K562 (cell line): ENCODE measurements around the gene RPL7A. TPM values are rescaled to one million over a fixed set of nuclear protein-coding genes. Genes with fewer than 3 reads are reported as not detected.

Experiments
- PML ChIP-seq: IDR thresholded peaks from 2 replicates; pipeline ENCODE4 v1.6.1; 2012; ENCODE audit warnings: low read length, inconsistent platforms
- SIN3A ChIP-seq, 2 experiments: fragments of 150-350 bp in 1 of 2; IDR thresholded peaks; 2 replicates each; pipeline ENCODE4 v1.6.1; 2011 to 2016; ENCODE audit warnings: borderline replicate concordance in 2 of 2, low read depth in 2 of 2, low read length in 2 of 2, mild to moderate bottlenecking in 2 of 2, moderate library complexity in 2 of 2; ENCODE audit not compliant: control insufficient read depth in 1 of 2
- TARDBP ChIP-seq: fragments of 450-650 bp; IDR thresholded peaks from 2 replicates; pipeline ENCODE4 v1.6.1; 2016
- ZFX ChIP-seq: sonication (generic); formaldehyde crosslinking; IDR thresholded peaks from 2 replicates; pipeline ENCODE4 v1.8.0; 2022; ENCODE audit warnings: mild to moderate bottlenecking, missing genetic modification reagents, moderate library complexity
- ZNF224 ChIP-seq: sonication (generic); formaldehyde crosslinking; IDR thresholded peaks from 2 replicates; pipeline ENCODE4 v1.8.0; 2022; ENCODE audit warnings: mild to moderate bottlenecking, missing genetic modification reagents
- ZNF232 ChIP-seq: sonication (generic); formaldehyde crosslinking; IDR thresholded peaks from 2 replicates; pipeline ENCODE4 v1.8.0; 2022; ENCODE audit warnings: mild to moderate bottlenecking, missing genetic modification reagents
- polyA plus RNA-seq, 8 experiments: library from polyadenylated mRNA; depleted of rRNA in 4 of 8; stranded (reverse) in 5 of 8; unstranded in 3 of 8; fragments of >200 nt; fragmentation: Nextera tagmentation in 2 of 8; fragmentation: Illumina TruSeq in 1 of 8; extraction: Ambion mirVana in 2 of 8; extraction: Trizol in 1 of 8; gene quantifications; 2 replicates each; pipeline versions ENCODE4 v1.2.1 to v1.2.3, GENCODE V29; 2011 to 2014; ENCODE audit warnings: inconsistent platforms in 1 of 8, missing spikeins in 1 of 8
- total RNA-seq, 7 experiments: library from RNA; depleted of rRNA in 6 of 7; stranded (reverse); fragments of >200 nt in 6 of 7; fragmentation: Illumina TruSeq in 2 of 7; extraction: Trizol in 2 of 7; gene quantifications; 2 replicates each; pipeline versions ENCODE4 v1.2.1 to v1.2.3, GENCODE V29; 2011 to 2021; ENCODE audit warnings: low replicate concordance in 1 of 7
- TF ChIP-seq, protein P1 (sequence below): fragments of 450-650 bp; IDR thresholded peaks from 2 replicates; pipeline ENCODE4 v1.6.1; 2017; ENCODE audit warnings: antibody characterized with exemption, mild to moderate bottlenecking
- TF ChIP-seq, protein P2 (sequence below), 2 experiments: fragments of 250-450 bp in 1 of 2; fragments of 450-650 bp in 1 of 2; sonication (Bioruptor Pico) in 1 of 2; IDR thresholded peaks; 2 replicates each; pipeline versions ENCODE4 v1.6.1 to v1.8.0; 2016 to 2021; ENCODE audit warnings: mild to moderate bottlenecking in 2 of 2, moderate library complexity in 2 of 2, missing compliant biosample characterization in 1 of 2, missing genetic modification characterization in 1 of 2

RPL7A gene
- total and polyA plus RNA-seq, 9 of the 15 experiments (the other 6 are each of a cell fraction or from before 2014, with no cell fraction given): 1,935 to 3,760 (median 2,652) TPM

DNA sequence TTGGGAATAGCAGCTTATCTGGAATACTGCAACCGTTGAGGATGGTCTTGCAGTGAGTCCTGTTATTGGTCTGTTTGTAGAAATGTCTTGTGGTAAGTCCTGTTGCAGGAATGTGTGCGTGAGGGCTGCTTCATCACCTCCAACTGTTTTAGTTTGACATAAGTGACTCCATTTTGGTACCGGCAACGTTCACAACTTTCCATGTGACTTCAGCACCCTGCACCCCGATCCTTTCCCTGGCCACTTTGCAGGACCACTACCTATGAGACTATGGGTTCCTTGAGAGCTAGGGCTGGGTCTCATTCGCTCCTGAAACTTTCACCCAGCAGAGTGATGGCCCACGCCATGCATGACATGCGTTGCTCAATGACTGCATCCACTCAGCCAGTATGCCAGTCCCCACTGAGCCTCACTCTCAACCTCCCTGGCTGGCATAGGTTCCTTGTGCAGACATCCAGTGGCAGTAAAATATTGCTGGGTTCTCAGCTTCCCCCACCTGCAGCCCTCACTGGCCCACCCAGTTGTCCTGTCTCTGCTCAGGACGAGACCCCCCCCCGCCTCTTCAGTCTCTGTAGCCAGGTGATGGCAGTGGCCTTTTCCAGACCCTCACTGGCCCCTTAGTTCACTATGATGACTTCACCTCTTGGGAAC, 20.1 kb upstream of the RPL7A start (continued):
- TF ChIP-seq, protein P1, sequence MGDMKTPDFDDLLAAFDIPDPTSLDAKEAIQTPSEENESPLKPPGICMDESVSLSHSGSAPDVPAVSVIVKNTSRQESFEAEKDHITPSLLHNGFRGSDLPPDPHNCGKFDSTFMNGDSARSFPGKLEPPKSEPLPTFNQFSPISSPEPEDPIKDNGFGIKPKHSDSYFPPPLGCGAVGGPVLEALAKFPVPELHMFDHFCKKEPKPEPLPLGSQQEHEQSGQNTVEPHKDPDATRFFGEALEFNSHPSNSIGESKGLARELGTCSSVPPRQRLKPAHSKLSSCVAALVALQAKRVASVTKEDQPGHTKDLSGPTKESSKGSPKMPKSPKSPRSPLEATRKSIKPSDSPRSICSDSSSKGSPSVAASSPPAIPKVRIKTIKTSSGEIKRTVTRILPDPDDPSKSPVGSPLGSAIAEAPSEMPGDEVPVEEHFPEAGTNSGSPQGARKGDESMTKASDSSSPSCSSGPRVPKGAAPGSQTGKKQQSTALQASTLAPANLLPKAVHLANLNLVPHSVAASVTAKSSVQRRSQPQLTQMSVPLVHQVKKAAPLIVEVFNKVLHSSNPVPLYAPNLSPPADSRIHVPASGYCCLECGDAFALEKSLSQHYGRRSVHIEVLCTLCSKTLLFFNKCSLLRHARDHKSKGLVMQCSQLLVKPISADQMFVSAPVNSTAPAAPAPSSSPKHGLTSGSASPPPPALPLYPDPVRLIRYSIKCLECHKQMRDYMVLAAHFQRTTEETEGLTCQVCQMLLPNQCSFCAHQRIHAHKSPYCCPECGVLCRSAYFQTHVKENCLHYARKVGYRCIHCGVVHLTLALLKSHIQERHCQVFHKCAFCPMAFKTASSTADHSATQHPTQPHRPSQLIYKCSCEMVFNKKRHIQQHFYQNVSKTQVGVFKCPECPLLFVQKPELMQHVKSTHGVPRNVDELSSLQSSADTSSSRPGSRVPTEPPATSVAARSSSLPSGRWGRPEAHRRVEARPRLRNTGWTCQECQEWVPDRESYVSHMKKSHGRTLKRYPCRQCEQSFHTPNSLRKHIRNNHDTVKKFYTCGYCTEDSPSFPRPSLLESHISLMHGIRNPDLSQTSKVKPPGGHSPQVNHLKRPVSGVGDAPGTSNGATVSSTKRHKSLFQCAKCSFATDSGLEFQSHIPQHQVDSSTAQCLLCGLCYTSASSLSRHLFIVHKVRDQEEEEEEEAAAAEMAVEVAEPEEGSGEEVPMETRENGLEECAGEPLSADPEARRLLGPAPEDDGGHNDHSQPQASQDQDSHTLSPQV: 0 out of 2 replicates have a peak, but pooled peaks have one; percentile 64
- TF ChIP-seq ZFX (CRISPR knock-in tag) (no peak), ZNF232 (CRISPR knock-in tag) (no peak), TARDBP (no peak), PML (no peak), ZNF224 (CRISPR knock-in tag) (no peak), SIN3A (IDR thresholded peaks at IDR 0.05; ENCODE audit: borderline replicate concordance in 2 of 2, control insufficient read depth in 1 of 2, low read depth in 2 of 2, low read length in 2 of 2) (no peak)
- TF ChIP-seq, protein P2, sequence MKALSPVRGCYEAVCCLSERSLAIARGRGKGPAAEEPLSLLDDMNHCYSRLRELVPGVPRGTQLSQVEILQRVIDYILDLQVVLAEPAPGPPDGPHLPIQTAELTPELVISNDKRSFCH (CRISPR knock-in tag; IDR thresholded peaks at IDR 0.05): no peak
- TF ChIP-seq, protein P2 (tag; IDR thresholded peaks at IDR 0.05): peak; percentile 70
